B cell (primary cell): ENCODE measurements around the gene CBX1.
"Not testable (repeated sequence)": the region's sequence is repeated elsewhere in the genome, so short reads cannot be mapped to it uniquely, and the experiment has no call there.

Source experiments
- EZH2 ChIP-seq: IDR thresholded peaks from 2 replicates; pipeline ENCODE4 v1.6.1; 2012; ENCODE audit warnings: borderline replicate concordance, low read depth, mild to moderate bottlenecking, moderate library complexity, low read length; ENCODE audit not compliant: insufficient read depth, poor library complexity, severe bottlenecking
- TF ChIP-seq, protein P1 (sequence below): fragments of 200-600 bp; IDR thresholded peaks from one replicate; pipeline ENCODE4 v1.8.0; 2022; ENCODE audit warnings: antibody characterized with exemption, mild to moderate bottlenecking

DNA sequence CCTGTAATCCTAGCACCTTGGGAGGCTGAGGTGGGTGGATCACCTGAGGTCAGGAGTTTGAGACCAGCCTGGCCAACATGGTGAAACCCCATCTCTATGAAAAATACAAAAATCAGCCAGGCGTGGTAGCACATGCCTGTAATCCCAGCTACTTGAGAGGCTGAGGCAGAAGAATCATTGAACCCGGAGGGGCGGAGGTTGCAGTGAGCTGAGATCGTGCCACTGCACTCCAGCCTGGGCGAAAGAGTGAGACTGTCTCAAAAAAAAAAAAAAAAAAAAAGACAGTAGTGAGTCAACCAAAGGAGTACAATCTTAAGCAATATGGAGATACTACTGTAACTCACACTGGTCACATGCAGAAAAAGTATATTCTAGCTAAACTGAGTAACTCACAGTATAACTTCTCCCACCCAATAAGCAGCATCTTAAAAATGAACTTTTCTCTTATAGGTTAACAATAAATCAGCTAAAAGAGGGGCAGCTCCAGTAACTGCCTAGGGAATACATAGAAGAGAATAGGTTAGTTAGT, 27.6 kb downstream of the CBX1 start:
- TF ChIP-seq, protein P1, sequence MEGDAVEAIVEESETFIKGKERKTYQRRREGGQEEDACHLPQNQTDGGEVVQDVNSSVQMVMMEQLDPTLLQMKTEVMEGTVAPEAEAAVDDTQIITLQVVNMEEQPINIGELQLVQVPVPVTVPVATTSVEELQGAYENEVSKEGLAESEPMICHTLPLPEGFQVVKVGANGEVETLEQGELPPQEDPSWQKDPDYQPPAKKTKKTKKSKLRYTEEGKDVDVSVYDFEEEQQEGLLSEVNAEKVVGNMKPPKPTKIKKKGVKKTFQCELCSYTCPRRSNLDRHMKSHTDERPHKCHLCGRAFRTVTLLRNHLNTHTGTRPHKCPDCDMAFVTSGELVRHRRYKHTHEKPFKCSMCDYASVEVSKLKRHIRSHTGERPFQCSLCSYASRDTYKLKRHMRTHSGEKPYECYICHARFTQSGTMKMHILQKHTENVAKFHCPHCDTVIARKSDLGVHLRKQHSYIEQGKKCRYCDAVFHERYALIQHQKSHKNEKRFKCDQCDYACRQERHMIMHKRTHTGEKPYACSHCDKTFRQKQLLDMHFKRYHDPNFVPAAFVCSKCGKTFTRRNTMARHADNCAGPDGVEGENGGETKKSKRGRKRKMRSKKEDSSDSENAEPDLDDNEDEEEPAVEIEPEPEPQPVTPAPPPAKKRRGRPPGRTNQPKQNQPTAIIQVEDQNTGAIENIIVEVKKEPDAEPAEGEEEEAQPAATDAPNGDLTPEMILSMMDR = not testable (repeated sequence)
- TF ChIP-seq EZH2 = not testable (repeated sequence)
